Ishikawa (cell line): ENCODE measurements around the gene ALDH1A1.

Experiments
- CEBPB ChIP-seq: IDR thresholded peaks from 2 replicates; pipeline ENCODE4 v1.6.1; 2012
- CREB1 ChIP-seq: IDR thresholded peaks from 2 replicates; pipeline ENCODE4 v1.6.1; 2012; ENCODE audit warnings: low read depth
- EGR1 ChIP-seq: IDR thresholded peaks from 2 replicates; pipeline ENCODE4 v1.6.1; 2012
- EP300 ChIP-seq: IDR thresholded peaks from 2 replicates; pipeline ENCODE4 v1.6.1; 2012; ENCODE audit warnings: borderline replicate concordance
- FOXM1 ChIP-seq: IDR thresholded peaks from 2 replicates; pipeline ENCODE4 v1.6.1; 2012; ENCODE audit warnings: low read depth, borderline replicate concordance
- MAX ChIP-seq: IDR thresholded peaks from 2 replicates; pipeline ENCODE4 v1.6.1; 2012
- NFIC ChIP-seq: IDR thresholded peaks from 2 replicates; pipeline ENCODE4 v1.6.1; 2012
- RAD21 ChIP-seq: IDR thresholded peaks from 2 replicates; pipeline ENCODE4 v1.6.1; 2012; ENCODE audit warnings: low read depth
- REST ChIP-seq: IDR thresholded peaks from 2 replicates; pipeline ENCODE4 v1.6.1; 2012; ENCODE audit warnings: low read depth, mild to moderate bottlenecking
- TAF1 ChIP-seq: IDR thresholded peaks from 2 replicates; pipeline ENCODE4 v1.6.1; 2012; ENCODE audit warnings: low read depth, mild to moderate bottlenecking
- TCF12 ChIP-seq: IDR thresholded peaks from 2 replicates; pipeline ENCODE4 v1.6.1; 2012; ENCODE audit warnings: low read depth
- TEAD4 ChIP-seq: IDR thresholded peaks from 2 replicates; pipeline ENCODE4 v1.6.1; 2012
- USF1 ChIP-seq: IDR thresholded peaks from 2 replicates; pipeline ENCODE4 v1.6.1; 2012
- YY1 ChIP-seq: IDR thresholded peaks from 2 replicates; pipeline ENCODE4 v1.6.1; 2012; ENCODE audit warnings: low read depth
- ZBTB7A ChIP-seq: IDR thresholded peaks from 2 replicates; pipeline ENCODE4 v1.6.1; 2012; ENCODE audit warnings: low read depth

Gene ALDH1A1

GRCh38 chr9:72930828-72931227, 22.0 kb downstream of the ALDH1A1 start:
- no peak for TF ChIP-seq MAX
- no peak for TF ChIP-seq TAF1
- TF ChIP-seq RAD21: no peak
- TF ChIP-seq CEBPB: no peak
- TF ChIP-seq TCF12: no peak

GRCh38 chr9:72929542-72929941, 23.3 kb downstream of the ALDH1A1 start:
- no peak for TF ChIP-seq EGR1
- no peak for TF ChIP-seq YY1
- no peak for TF ChIP-seq TCF12
- no peak for TF ChIP-seq FOXM1
- TF ChIP-seq EP300: no peak

GRCh38 chr9:72928042-72928507, 24.8 kb downstream of the ALDH1A1 start:
- no peak for TF ChIP-seq TCF12

GRCh38 chr9:72926506-72926905, 26.3 kb downstream of the ALDH1A1 start:
- TF ChIP-seq TAF1 (no peak), TCF12 (no peak), TEAD4 (no peak)

- TF ChIP-seq TCF12 (no peak), EGR1 (no peak), CEBPB (no peak), RAD21 (no peak), FOXM1 (no peak), ZBTB7A (no peak), YY1 (no peak), TEAD4 (no peak), CREB1 (no peak), MAX (no peak), REST (no peak), TAF1 (no peak)
Observed at GRCh38 chr9:72925891-72926290, 27.0 kb downstream of the ALDH1A1 start.

GRCh38 chr9:72925126-72925789, 27.6 kb downstream of the ALDH1A1 start:
- TF ChIP-seq USF1: no peak
- no peak for TF ChIP-seq ZBTB7A
- no peak for TF ChIP-seq TEAD4
- TF ChIP-seq TAF1: no peak
- TF ChIP-seq CEBPB: no peak
- no peak for TF ChIP-seq NFIC
- TF ChIP-seq EGR1: no peak
- no peak for TF ChIP-seq EP300
- no peak for TF ChIP-seq CREB1
- no peak for TF ChIP-seq REST
- TF ChIP-seq TCF12: no peak
- TF ChIP-seq MAX: no peak
- no peak for TF ChIP-seq RAD21
- TF ChIP-seq FOXM1: no peak
- TF ChIP-seq YY1: no peak

- no peak for TF ChIP-seq NFIC
- TF ChIP-seq CREB1: no peak
- TF ChIP-seq RAD21: no peak
- TF ChIP-seq TEAD4: no peak
- TF ChIP-seq ZBTB7A: no peak
- no peak for TF ChIP-seq MAX
- no peak for TF ChIP-seq TCF12
- TF ChIP-seq EP300: no peak
Observed at GRCh38 chr9:72924154-72924790, 28.6 kb downstream of the ALDH1A1 start.
